Measurements from ENCODE around the gene CGNL1.

DNA sequence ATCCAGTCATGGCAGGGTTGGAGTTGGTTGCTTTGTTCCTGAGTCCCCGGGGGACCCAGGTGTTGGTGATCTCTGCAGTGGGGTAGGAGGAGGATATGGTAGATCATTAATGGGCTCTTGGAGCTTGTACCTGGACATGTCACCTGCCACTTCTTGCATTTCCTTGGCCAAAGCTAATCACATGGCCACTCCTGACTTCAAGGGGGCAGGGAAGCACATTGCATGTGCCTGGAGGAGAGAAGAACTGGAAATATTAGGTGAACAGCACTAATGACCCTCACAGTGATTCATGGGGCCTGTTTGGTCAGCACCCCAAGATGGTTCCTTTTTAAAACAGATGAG, 128.3 kb downstream of the CGNL1 start:
- TF ChIP-seq CTCF (IDR thresholded peaks at IDR 0.05) (no peak), POLR2A (IDR thresholded peaks at IDR 0.05) (no peak)
